Measurements from ENCODE around the gene DNER. TPM values are rescaled to one million over a fixed set of nuclear protein-coding genes. Genes with fewer than 3 reads are reported as not detected.
A peak's percentile ranks its signal among the peaks of the same experiment; 100 is the strongest.

DNER gene
- total RNA-seq, 1 donor from 2014 or later: 1.8 TPM

DNA sequence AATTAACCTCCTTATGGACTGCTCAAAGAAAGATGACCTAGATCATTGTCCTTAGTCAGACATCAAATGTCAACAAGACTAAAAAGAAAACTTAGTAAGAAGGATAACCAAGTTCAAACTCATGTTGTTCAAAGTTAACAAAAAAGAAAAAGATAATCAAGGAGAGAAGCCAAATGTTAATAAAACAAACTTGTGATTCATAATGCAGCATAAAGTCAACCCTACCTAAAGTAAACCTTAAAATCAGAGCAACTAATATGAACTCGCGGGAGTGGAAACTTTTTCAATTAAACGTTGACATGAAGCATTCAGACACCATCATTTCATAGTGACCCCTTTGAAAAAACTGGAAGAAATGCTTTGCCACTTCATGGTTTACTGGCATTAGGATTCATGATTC is 52.9 kb downstream of the DNER start:
- no peak for DNase-seq (ENCODE audit: low read depth)
- Histone ChIP-seq H3K36me3 (ENCODE audit: control insufficient read depth, insufficient read depth, low read length) (no peaks in the 10 kb centered on the region), H3K27me3 (ENCODE audit: control insufficient read depth, insufficient read depth, low read length) (no peaks in the 10 kb centered on the region), H3K4me3 (ENCODE audit: low read depth, low read length) (no peak overlapping the region)
- TF ChIP-seq, protein P1, sequence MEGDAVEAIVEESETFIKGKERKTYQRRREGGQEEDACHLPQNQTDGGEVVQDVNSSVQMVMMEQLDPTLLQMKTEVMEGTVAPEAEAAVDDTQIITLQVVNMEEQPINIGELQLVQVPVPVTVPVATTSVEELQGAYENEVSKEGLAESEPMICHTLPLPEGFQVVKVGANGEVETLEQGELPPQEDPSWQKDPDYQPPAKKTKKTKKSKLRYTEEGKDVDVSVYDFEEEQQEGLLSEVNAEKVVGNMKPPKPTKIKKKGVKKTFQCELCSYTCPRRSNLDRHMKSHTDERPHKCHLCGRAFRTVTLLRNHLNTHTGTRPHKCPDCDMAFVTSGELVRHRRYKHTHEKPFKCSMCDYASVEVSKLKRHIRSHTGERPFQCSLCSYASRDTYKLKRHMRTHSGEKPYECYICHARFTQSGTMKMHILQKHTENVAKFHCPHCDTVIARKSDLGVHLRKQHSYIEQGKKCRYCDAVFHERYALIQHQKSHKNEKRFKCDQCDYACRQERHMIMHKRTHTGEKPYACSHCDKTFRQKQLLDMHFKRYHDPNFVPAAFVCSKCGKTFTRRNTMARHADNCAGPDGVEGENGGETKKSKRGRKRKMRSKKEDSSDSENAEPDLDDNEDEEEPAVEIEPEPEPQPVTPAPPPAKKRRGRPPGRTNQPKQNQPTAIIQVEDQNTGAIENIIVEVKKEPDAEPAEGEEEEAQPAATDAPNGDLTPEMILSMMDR (IDR thresholded peaks at IDR 0.05; ENCODE audit: insufficient read depth, low read length, severe bottlenecking): no peak
- no peak for FAIRE-seq

DNA sequence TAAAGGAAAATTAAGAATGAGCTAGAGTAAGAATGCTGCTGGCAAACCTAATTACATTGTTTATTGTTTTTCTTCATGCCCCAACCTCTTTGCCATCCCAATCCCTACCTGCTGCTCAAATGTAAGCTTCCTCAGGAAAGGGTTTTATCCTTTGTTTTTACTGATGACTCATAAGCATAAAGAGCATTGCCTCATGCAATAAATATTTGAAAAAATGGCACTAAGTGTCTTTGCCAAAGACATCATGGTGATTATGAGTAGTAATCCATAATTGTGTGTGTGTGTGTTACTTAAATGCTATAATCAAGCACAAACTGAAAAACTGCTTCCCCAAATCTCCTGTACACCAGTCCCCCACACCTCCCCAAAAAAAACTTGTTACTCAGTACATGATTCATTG is 53.4 kb downstream of the DNER start:
- Histone ChIP-seq H3K36me3 (ENCODE audit: control insufficient read depth, insufficient read depth, low read length) (no peaks in the 10 kb centered on the region), H3K27me3 (ENCODE audit: control insufficient read depth, insufficient read depth, low read length) (no peaks in the 10 kb centered on the region), H3K4me3 (ENCODE audit: low read depth, low read length) (no peak overlapping the region)
- TF ChIP-seq, protein P1 (IDR thresholded peaks at IDR 0.05; ENCODE audit: insufficient read depth, low read length, severe bottlenecking): no peak
- FAIRE-seq: no peak
- DNase-seq (ENCODE audit: low read depth): peak; percentile 54

- FAIRE-seq (no peak), DNase-seq (ENCODE audit: low read depth) (no peak)
- Histone ChIP-seq H3K36me3 (ENCODE audit: control insufficient read depth, insufficient read depth, low read length) (no peaks in the 10 kb centered on the region), H3K27me3 (ENCODE audit: control insufficient read depth, insufficient read depth, low read length) (no peaks in the 10 kb centered on the region), H3K4me3 (ENCODE audit: low read depth, low read length) (no peak overlapping the region)
- TF ChIP-seq, protein P1 (IDR thresholded peaks at IDR 0.05; ENCODE audit: insufficient read depth, low read length, severe bottlenecking): no peak
Observed at GRCh38 chr2:229660391-229660790, 54.0 kb downstream of the DNER start.

DNA sequence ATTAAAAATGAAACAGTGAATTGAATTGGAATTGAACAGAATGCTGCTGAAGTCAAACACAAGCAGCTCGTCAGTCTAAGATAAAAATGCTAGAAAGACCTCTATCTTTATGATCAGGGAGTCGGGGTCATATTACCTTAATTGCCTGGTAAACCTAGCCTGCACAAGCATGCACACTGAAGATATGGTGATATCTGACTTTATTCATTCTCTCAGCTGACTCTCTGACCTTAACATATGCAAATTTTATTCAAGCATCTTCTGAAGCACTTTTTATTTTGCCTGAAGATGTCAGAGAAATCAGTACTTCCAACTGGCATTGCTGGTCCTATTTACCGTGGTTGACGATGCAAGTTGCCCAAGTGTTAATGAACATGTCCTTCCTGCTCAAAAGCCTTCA is 56.4 kb downstream of the DNER start:
- DNase-seq (ENCODE audit: low read depth) (no peak), FAIRE-seq (no peak)
- H3K27me3 ChIP-seq (ENCODE audit: control insufficient read depth, insufficient read depth, low read length): no peaks in the 10 kb centered on the region
- TF ChIP-seq, protein P1 (IDR thresholded peaks at IDR 0.05; ENCODE audit: insufficient read depth, low read length, severe bottlenecking): no peak
- H3K4me3 ChIP-seq (ENCODE audit: low read depth, low read length): no peak overlapping the region
- H3K36me3 ChIP-seq (ENCODE audit: control insufficient read depth, insufficient read depth, low read length): no peaks in the 10 kb centered on the region

DNA sequence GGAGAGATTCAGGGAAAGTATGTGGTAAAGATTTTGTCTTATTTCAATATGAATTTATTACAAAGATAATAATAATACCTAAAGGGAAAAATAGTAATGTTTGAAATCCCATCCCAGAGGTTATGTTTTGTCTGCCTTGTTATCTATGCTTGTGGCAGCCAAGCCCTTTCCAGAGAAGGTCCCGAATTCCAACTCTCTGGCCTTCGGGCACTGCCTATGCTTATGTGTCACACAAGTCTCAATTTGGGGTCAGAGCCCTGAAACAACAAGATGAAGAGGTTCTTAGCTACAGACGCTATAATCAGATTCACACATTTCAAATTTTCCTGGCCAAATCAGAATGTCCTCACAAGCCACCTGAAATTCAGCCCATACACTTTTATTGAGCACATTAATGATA is 59.9 kb downstream of the DNER start:
- DNase-seq (ENCODE audit: low read depth) (no peak), FAIRE-seq (no peak)
- no peaks in the 10 kb centered on the region for H3K27me3 ChIP-seq (ENCODE audit: control insufficient read depth, insufficient read depth, low read length)
- TF ChIP-seq, protein P1 (IDR thresholded peaks at IDR 0.05; ENCODE audit: insufficient read depth, low read length, severe bottlenecking): no peak
- H3K4me3 ChIP-seq (ENCODE audit: low read depth, low read length): no peak overlapping the region
- no peaks in the 10 kb centered on the region for H3K36me3 ChIP-seq (ENCODE audit: control insufficient read depth, insufficient read depth, low read length)

- DNase-seq (ENCODE audit: low read depth) (no peak), FAIRE-seq (no peak)
- H3K4me3 ChIP-seq (ENCODE audit: low read depth, low read length): no peak overlapping the region
- H3K27me3 ChIP-seq (ENCODE audit: control insufficient read depth, insufficient read depth, low read length): no peaks in the 10 kb centered on the region
- H3K36me3 ChIP-seq (ENCODE audit: control insufficient read depth, insufficient read depth, low read length): no peaks in the 10 kb centered on the region
- TF ChIP-seq, protein P1 (IDR thresholded peaks at IDR 0.05; ENCODE audit: insufficient read depth, low read length, severe bottlenecking): no peak
Observed at GRCh38 chr2:229653531-229653930, 60.8 kb downstream of the DNER start.

All from bronchial epithelial cell (primary cell).